Left lung (tissue), 10 donors: ENCODE data around the gene LEFTY2. TPM values are rescaled to one million over a fixed set of nuclear protein-coding genes. Genes with fewer than 3 reads are reported as not detected.
"Not testable (repeated sequence)": the region's sequence is repeated elsewhere in the genome, so short reads cannot be mapped to it uniquely, and the experiment has no call there.

ENCODE experiments used
- ATAC-seq: fragments of 200-7000 bp; cut with Tn5 transposase; one replicate; pipeline ENCODE4 v1.9.1; 2020; ENCODE audit warnings: moderate library complexity
- DNase-seq, 4 donors: peaks; one replicate each; pipeline ENCODE4 v3.0.0-alpha.2; 2013 to 2020
- H3K27ac ChIP-seq, 2 donors: fragments of 200-600 bp; sonication (generic) in 1 of 2; one replicate each; pipeline versions ENCODE4 v1.5.0 to v1.8.0; 2020 to 2021
- H3K27me3 ChIP-seq, 2 donors: fragments of 200-600 bp; sonication (generic) in 1 of 2; one replicate each; pipeline versions ENCODE4 v1.5.0 to v1.8.0; 2020 to 2021
- H3K36me3 ChIP-seq, 2 donors: fragments of 200-600 bp; sonication (generic) in 1 of 2; one replicate each; pipeline versions ENCODE4 v1.5.0 to v1.8.0; 2020 to 2021
- H3K4me1 ChIP-seq, 2 donors: fragments of 200-600 bp; one replicate each; pipeline ENCODE4 v1.8.0; 2021
- H3K4me3 ChIP-seq, 2 donors: fragments of 200-600 bp; sonication (generic) in 1 of 2; one replicate each; pipeline versions ENCODE4 v1.5.0 to v1.8.0; 2020 to 2021; ENCODE audit warnings: mild to moderate bottlenecking in 1 of 2
- H3K9me3 ChIP-seq, 2 donors: fragments of 200-600 bp; sonication (generic) in 1 of 2; one replicate each; pipeline versions ENCODE4 v1.5.0 to v1.8.0; 2020 to 2021
- CTCF ChIP-seq, 2 donors: fragments of 200-600 bp; sonication (generic) in 1 of 2; IDR thresholded peaks; one replicate each; pipeline versions ENCODE4 v1.5.0 to v1.8.0; 2021; ENCODE audit warnings: antibody characterized with exemption in 2 of 2
- intact Hi-C, 2 donors: fragments of 100-400 bp; cut with DNase I; formaldehyde crosslinking; loops; one replicate each; pipeline versions ENCODE4 v1.11.2 to v1.14.2; 2022
- polyA plus RNA-seq, 6 donors: library from polyadenylated mRNA; unstranded; fragments of 120-200 nt; gene quantifications; one replicate each; pipeline ENCODE4 v1.2.1, GENCODE V29; 2013; ENCODE audit not compliant: insufficient read length in 6 of 6
- total RNA-seq, 2 donors: library from RNA; stranded (reverse); fragmentation: NEBNext Ultra II Directional; extraction: Animal tissue kit (Norgen Biotek cat#: 25700); gene quantifications; one replicate each; pipeline ENCODE4 v1.2.1, GENCODE V29; 2021
- donor health status: DM: no; HTN: yes; CAD: no.
- donor health status: DM: no; HTN: no; CAD: no.

Gene LEFTY2
- total and polyA plus RNA-seq, 8 donors = 0.17 to 2.4 (median 1.3) TPM; not detected in 1

GRCh38 chr1:225940385-225941151 is 452 bp downstream of the LEFTY2 start:
- Histone ChIP-seq H3K4me1 (peaks cover 0 to 19% of the 10 kb centered on the region in 2 donors), H3K36me3 (no peaks in the 10 kb centered on the region), H3K9me3 (no peaks in the 10 kb centered on the region), H3K27ac (no peak overlapping the region), H3K27me3 (peaks cover 0 to 10% of the 10 kb centered on the region in 2 donors), H3K4me3 (no peak overlapping the region)
- ATAC-seq (no peak), DNase-seq (no peak)
- intact Hi-C loops = no loop called here
- TF ChIP-seq CTCF (IDR thresholded peaks at IDR 0.05) = no peak

GRCh38 chr1:225939939-225940310 is 1.1 kb downstream of the LEFTY2 start:
- H3K9me3 ChIP-seq, DNase-seq, ATAC-seq, H3K27ac ChIP-seq, intact Hi-C loops, H3K4me3 ChIP-seq, H3K36me3 ChIP-seq: not testable (repeated sequence)
- peaks cover 0 to 19% of the 10 kb centered on the region in 2 donors for H3K4me1 ChIP-seq
- peaks cover 0 to 10% of the 10 kb centered on the region in 2 donors for H3K27me3 ChIP-seq

- H3K27ac ChIP-seq, H3K9me3 ChIP-seq, DNase-seq, H3K36me3 ChIP-seq, intact Hi-C loops, H3K4me3 ChIP-seq: not testable (repeated sequence)
- Histone ChIP-seq H3K27me3 (peaks cover 0 to 10% of the 10 kb centered on the region in 2 donors), H3K4me1 (peaks cover 0 to 19% of the 10 kb centered on the region in 2 donors)
- ATAC-seq = peak; percentile 51
Observed at GRCh38 chr1:225939097-225939938, 1.7 kb downstream of the LEFTY2 start.

DNA sequence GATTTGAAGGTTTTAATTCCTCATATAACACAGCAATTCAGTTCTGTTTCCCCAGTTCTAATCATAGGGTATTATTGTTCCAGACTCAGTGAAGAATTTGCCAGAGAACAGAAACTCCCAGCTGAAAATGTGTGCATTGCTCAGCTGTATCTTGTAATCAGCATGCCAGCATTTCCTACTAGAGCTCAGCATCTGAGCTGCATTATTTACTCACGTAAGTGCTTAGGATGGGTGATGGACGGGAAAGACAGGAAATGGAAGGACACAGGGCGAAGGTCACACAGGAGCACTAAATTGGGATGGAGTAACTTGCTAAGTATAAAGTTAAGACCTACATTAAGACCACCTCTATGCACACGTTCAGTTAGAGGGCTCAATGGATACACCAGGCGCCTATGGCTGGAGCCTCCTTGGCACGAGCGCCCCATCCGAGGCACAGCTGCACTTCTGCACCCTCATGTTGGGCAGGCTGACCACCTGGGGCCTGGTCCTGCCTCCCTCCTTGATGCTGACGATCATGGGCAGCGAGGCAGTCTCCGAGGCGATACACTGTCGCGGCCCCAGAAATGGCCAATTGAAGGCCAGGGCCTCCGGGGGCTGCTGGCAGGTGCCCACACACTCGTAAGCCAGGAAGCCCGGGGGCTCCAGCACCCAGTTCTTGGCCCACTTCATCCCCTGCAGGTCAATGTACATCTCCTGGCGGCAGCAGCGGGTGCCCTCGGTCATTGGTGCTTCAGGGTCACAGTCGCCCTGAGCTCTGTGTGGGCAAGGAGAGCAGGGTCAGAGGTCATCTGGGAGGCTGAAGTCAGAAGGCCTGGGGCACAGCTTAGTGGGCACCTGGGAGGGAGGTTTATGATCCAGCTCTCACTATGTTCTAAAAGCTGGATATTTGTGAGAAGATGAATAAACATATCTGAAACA is 3.7 kb downstream of the LEFTY2 start:
- no peak for DNase-seq
- Histone ChIP-seq H3K4me3 (no peak overlapping the region), H3K4me1 (peaks cover 0 to 17% of the 10 kb centered on the region in 2 donors), H3K36me3 (no peaks in the 10 kb centered on the region), H3K27me3 (peaks cover 0 to 10% of the 10 kb centered on the region in 2 donors), H3K27ac (no peak overlapping the region), H3K9me3 (no peaks in the 10 kb centered on the region)
- intact Hi-C loops = no loop called here
- ATAC-seq = no peak
- no peak for TF ChIP-seq CTCF (IDR thresholded peaks at IDR 0.05)

GRCh38 chr1:225936523-225936922 is 4.5 kb downstream of the LEFTY2 start:
- Histone ChIP-seq H3K4me3 (no peak overlapping the region), H3K36me3 (no peaks in the 10 kb centered on the region), H3K27me3 (peaks cover 0 to 10% of the 10 kb centered on the region in 2 donors), H3K9me3 (no peaks in the 10 kb centered on the region), H3K27ac (no peak overlapping the region), H3K4me1 (peaks cover 0 to 9% of the 10 kb centered on the region in 2 donors)
- TF ChIP-seq CTCF (IDR thresholded peaks at IDR 0.05) = no peak
- DNase-seq (no peak), ATAC-seq (no peak)
- intact Hi-C loops = no loop called here

DNA sequence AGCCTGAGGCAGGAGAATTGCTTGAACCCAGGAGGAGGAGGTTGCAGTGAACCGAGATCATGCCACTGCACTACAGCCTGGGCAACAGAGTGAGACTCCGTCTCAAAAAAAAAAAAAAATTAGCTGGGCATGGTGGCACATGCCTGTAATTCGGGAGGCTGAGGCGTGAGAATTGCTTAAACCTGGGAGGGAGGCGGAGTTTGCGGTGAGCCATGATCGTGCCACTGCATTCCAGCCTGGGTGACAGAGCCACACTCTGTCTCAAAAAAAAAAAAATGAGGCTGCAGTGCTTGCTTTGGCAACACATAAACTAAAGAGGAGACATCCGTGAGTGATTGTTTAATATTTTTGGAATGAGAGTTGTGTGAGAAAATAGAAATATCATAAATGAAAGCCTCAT is 4.9 kb downstream of the LEFTY2 start:
- H3K36me3 ChIP-seq, H3K4me3 ChIP-seq, H3K9me3 ChIP-seq, H3K4me1 ChIP-seq, ATAC-seq, DNase-seq, intact Hi-C loops, H3K27ac ChIP-seq: not testable (repeated sequence)
- H3K27me3 ChIP-seq = peaks cover 0 to 10% of the 10 kb centered on the region in 2 donors
